Bronchial epithelial cell (primary cell): ENCODE data around the gene BATF3. TPM values are rescaled to one million over a fixed set of nuclear protein-coding genes. Genes with fewer than 3 reads are reported as not detected.

Experiments
- DNase-seq: peaks from one replicate; pipeline ENCODE4 v3.0.0-alpha.2; 2010; ENCODE audit warnings: low read depth
- FAIRE-seq: peaks from 2 replicates; lab custom pipeline; 2011; peaks lifted over from hg19 to GRCh38; lab: Jason Lieb, UNC
- H3K27me3 ChIP-seq: 2 replicates; pipeline ENCODE4 v1.5.1; 2011; ENCODE audit warnings: low read length; ENCODE audit not compliant: control insufficient read depth, insufficient read depth
- H3K36me3 ChIP-seq: 2 replicates; pipeline ENCODE4 v1.5.1; 2011; ENCODE audit warnings: low read length; ENCODE audit not compliant: control insufficient read depth, insufficient read depth
- H3K4me3 ChIP-seq: 2 replicates; pipeline ENCODE4 v1.5.1; 2011; ENCODE audit warnings: mild to moderate bottlenecking, low read depth, low read length, control low read depth
- total RNA-seq: library from RNA; depleted of rRNA; stranded (reverse); fragments of >200 nt; gene quantifications from 2 replicates; pipeline ENCODE4 v1.2.1, GENCODE V29; 2014
- TF ChIP-seq, protein P1 (sequence below): IDR thresholded peaks from 2 replicates; pipeline ENCODE4 v1.5.1; 2011; ENCODE audit warnings: mild to moderate bottlenecking, moderate library complexity, low read length, control low read depth, inconsistent platforms; ENCODE audit not compliant: insufficient read depth, severe bottlenecking

BATF3 gene
- total RNA-seq, 1 donor from 2014 or later = 0.26 TPM

DNA sequence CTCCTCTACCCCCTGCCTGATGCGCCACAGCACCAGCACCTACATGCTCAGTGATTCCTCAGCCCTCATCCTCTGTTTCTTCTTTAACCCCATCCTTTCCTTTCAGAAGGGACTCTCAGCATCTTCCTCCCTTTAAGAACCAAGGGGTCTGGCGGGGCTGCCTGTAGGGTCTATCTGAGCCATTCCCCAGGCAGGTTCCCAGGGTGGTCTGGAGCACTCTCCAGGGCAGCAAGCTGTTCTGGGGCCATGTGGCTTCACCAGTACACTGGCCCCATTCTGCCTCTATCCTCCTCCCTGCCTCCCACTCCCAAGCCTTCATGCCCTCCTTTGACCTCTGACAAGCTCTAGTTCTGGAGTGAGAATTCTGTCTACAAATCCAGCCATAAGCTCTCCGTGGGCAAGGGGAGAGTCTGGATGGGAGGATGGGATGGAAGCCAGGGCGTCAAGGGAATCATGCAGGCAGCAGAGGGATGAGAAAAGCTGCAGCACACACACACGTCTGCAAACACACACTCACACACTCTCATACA, 10.4 kb downstream of the BATF3 start:
- TF ChIP-seq, protein P1, sequence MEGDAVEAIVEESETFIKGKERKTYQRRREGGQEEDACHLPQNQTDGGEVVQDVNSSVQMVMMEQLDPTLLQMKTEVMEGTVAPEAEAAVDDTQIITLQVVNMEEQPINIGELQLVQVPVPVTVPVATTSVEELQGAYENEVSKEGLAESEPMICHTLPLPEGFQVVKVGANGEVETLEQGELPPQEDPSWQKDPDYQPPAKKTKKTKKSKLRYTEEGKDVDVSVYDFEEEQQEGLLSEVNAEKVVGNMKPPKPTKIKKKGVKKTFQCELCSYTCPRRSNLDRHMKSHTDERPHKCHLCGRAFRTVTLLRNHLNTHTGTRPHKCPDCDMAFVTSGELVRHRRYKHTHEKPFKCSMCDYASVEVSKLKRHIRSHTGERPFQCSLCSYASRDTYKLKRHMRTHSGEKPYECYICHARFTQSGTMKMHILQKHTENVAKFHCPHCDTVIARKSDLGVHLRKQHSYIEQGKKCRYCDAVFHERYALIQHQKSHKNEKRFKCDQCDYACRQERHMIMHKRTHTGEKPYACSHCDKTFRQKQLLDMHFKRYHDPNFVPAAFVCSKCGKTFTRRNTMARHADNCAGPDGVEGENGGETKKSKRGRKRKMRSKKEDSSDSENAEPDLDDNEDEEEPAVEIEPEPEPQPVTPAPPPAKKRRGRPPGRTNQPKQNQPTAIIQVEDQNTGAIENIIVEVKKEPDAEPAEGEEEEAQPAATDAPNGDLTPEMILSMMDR = no peak
- Histone ChIP-seq H3K27me3 (peaks cover 11% of the 10 kb centered on the region), H3K4me3 (no peak overlapping the region), H3K36me3 (no peaks in the 10 kb centered on the region)
- FAIRE-seq (no peak), DNase-seq (no peak)

DNA sequence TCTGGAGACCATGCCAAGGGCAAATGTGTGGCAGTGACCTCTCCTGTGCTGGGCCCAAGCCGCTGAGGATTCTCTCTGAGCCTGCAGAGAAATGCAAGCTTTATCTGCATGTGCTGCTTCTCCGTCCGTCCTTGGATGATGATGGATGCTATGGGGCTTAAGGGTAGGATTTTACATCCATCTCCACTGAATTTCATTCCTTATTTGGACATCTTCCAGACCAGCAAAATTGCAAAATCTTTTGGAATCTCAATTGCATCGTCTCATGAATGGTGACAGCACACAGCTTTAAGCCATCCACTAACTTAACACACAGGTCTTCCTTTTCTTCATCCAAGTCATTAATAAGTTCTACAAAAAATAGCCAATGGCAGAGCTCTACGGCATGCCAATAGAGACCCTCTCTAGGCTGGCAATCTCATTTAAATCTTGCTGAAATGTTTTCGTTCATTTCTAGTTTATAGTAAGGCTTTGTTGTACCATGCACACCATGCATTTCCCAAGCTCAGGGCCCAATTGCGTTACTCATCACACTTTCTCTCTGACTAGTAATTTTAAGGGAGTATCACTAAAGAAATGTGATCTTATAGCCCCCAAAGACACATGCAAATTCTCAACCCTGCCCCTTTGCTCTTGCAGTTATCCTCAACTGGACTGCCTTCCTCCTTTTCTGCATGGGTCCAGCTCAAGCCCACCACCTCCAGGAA, 11.1 kb downstream of the BATF3 start:
- TF ChIP-seq, protein P1 = no peak
- Histone ChIP-seq H3K36me3 (no peaks in the 10 kb centered on the region), H3K27me3 (peaks cover 9% of the 10 kb centered on the region), H3K4me3 (no peak overlapping the region)
- DNase-seq = no peak
- no peak for FAIRE-seq

DNA sequence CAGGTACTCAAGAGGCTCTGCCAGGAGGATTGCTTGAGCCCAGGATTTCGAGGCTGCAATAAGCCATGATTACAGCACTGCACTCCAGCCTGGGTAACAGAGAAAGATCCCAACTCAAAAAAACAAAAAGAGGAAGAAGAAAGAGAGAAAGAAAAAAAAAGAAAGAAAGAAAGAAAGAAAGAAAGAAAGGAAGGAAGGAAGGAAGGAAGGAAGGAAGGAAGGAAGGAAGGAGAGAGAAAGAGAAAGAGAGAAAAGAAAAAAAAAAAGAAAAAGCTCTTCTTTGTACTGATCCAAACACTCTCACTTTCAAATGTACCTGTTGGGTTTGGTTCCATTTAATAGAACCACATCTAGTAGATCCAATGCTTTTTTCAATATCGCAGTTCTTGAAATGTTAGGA, 11.8 kb downstream of the BATF3 start:
- no peak overlapping the region for H3K4me3 ChIP-seq
- TF ChIP-seq, protein P1 = no peak
- no peak for FAIRE-seq
- no peaks in the 10 kb centered on the region for H3K36me3 ChIP-seq
- H3K27me3 ChIP-seq = peaks cover 9% of the 10 kb centered on the region
- DNase-seq = no peak

DNA sequence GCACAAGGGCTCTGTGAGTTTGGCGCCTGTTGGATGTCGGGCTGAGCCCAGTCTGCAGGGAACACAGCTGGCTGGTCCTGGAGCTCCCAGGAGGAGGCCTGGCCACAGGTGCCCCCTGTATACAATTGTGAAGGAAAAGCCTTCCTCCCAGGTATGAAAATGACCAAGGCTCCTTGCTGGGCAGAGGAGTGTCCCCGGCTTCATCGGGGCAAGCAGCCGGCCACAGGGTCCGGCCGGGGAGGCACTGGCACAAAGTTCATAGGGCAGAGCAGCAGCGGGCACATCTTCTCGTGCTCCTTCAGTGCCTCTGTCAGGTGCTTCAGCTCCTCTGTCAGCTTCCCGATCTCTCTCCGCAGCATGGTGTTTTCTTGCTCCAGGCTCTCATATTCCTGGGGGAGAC, 13.0 kb downstream of the BATF3 start:
- Histone ChIP-seq H3K36me3 (no peaks in the 10 kb centered on the region), H3K4me3 (no peak overlapping the region), H3K27me3 (peaks cover 6% of the 10 kb centered on the region)
- no peak for DNase-seq
- TF ChIP-seq, protein P1 = no peak
- FAIRE-seq = no peak

DNA sequence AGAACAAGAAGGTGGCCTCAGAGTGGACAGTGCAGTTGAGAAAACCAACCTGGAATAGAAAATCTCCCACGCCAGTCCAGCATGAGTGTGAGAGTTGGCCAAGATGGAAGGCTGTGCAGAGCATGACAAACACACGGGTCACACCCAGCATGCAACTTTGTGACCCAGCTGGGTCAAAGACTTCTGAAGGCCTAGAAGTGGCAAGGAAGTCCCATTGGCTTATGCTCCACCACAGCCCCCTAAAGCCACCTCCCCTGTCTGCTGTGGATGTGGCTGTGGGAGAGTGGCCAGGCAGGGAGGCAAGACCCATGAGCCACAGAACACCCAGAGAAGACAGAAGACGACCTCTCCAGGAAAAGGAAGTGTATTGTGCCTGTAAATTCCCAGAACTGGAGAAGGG, 13.6 kb downstream of the BATF3 start:
- Histone ChIP-seq H3K36me3 (no peaks in the 10 kb centered on the region), H3K27me3 (peaks cover 6% of the 10 kb centered on the region), H3K4me3 (no peak overlapping the region)
- FAIRE-seq (no peak), DNase-seq (no peak)
- TF ChIP-seq, protein P1 = no peak

DNA sequence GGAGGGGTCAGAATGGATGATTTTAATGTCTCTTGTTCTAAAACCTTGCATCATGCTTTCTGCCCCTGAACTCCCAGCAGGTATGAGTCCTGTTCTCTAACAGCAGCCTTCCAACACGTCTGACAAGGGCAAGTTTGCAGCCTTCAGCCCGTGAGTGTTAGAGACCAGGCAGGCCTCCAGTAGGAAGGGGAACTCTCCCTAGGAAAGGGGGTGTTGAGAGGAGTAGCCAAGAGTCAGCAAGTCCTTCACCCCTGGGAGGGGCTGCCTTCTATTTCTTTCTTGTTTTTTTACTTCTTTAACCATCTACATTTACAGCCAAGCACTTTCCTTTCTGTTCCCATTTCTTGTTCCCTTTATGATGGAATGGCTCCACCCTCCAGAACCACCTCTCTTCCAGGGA, 14.2 kb downstream of the BATF3 start:
- no peak overlapping the region for H3K4me3 ChIP-seq
- FAIRE-seq (no peak), DNase-seq (no peak)
- no peaks in the 10 kb centered on the region for H3K36me3 ChIP-seq
- TF ChIP-seq, protein P1 = no peak
- peaks cover 4% of the 10 kb centered on the region for H3K27me3 ChIP-seq
